Naive thymus-derived CD4-positive, alpha-beta T cell (primary cell): Measurements from ENCODE around the gene NPAS3. TPM values are rescaled to one million over a fixed set of nuclear protein-coding genes. Genes with fewer than 3 reads are reported as not detected.

Experiments used
- ATAC-seq: fragments of 150-1000 bp; cut with Tn5 transposase; 2 replicates; pipeline ENCODE4 v1.10.0; 2021; ENCODE audit warnings: mild to moderate bottlenecking, moderate library complexity
- CTCF ChIA-PET: fragments of 350-600 bp; sonication (Branson Sonifier 250); formaldehyde crosslinking; loops from one replicate; lab custom pipeline; 2021; ENCODE audit warnings: antibody characterized with exemption; lab: Charles Lee
- POLR2A ChIA-PET: fragments of 350-600 bp; sonication (Branson Sonifier 250); formaldehyde crosslinking; loops from one replicate; lab custom pipeline; 2021; ENCODE audit warnings: antibody characterized with exemption, inconsistent platforms; lab: Charles Lee
- DNase-seq, 9 donors: peaks; one replicate each; pipeline versions ENCODE4 v3.0.0 to v3.0.0-alpha.2; 2020 to 2022; ENCODE audit warnings: mixed read lengths in 1 of 9
- H3K27ac ChIP-seq: one replicate; pipeline ENCODE4 v1.7.0; 2013; ENCODE audit warnings: mild to moderate bottlenecking, low read depth, low read length, moderate library complexity
- H3K27me3 ChIP-seq, 2 donors: one replicate each; pipeline ENCODE4 v1.7.0; 2013; ENCODE audit warnings: low read length in 2 of 2, mild to moderate bottlenecking in 2 of 2, moderate library complexity in 2 of 2; ENCODE audit not compliant: control insufficient read depth in 2 of 2, insufficient read depth in 2 of 2
- H3K36me3 ChIP-seq, 3 experiments: 1 replicate in 2 of 3; 2 replicates in 1 of 3; pipeline ENCODE4 v1.7.0; 2013; ENCODE audit warnings: low read length in 3 of 3, mild to moderate bottlenecking in 3 of 3, moderate library complexity in 1 of 3; ENCODE audit not compliant: insufficient read depth in 3 of 3, control insufficient read depth in 2 of 3
- H3K4me1 ChIP-seq, 2 donors: one replicate each; pipeline ENCODE4 v1.7.0; 2013; ENCODE audit warnings: low read length in 2 of 2, mild to moderate bottlenecking in 2 of 2, moderate library complexity in 1 of 2; ENCODE audit not compliant: control insufficient read depth in 2 of 2, insufficient read depth in 2 of 2
- H3K4me3 ChIP-seq: 2 replicates; pipeline ENCODE4 v1.7.0; 2013; ENCODE audit warnings: mild to moderate bottlenecking, low read length
- H3K9me3 ChIP-seq, 3 experiments: 1 replicate in 2 of 3; 2 replicates in 1 of 3; pipeline ENCODE4 v1.7.0; 2013; ENCODE audit warnings: low read length in 3 of 3; ENCODE audit not compliant: control insufficient read depth in 2 of 3
- H3K27ac Mint-ChIP-seq, 9 donors: one replicate each; pipeline ENCODE4 v1.8.0; 2020 to 2022; ENCODE audit warnings: mixed read lengths in 9 of 9, mild to moderate bottlenecking in 8 of 9, moderate library complexity in 5 of 9, inconsistent platforms in 2 of 9
- H3K27me3 Mint-ChIP-seq, 5 donors: one replicate each; pipeline ENCODE4 v1.8.0; 2021 to 2022; ENCODE audit warnings: mixed read lengths in 5 of 5, mild to moderate bottlenecking in 1 of 5
- H3K36me3 Mint-ChIP-seq, 5 donors: one replicate each; pipeline ENCODE4 v1.8.0; 2020 to 2022; ENCODE audit warnings: mixed read lengths in 5 of 5, mild to moderate bottlenecking in 3 of 5, inconsistent platforms in 1 of 5
- H3K4me1 Mint-ChIP-seq, 7 donors: one replicate each; pipeline ENCODE4 v1.8.0; 2020 to 2022; ENCODE audit warnings: mixed read lengths in 7 of 7, mild to moderate bottlenecking in 3 of 7, inconsistent platforms in 1 of 7
- H3K4me3 Mint-ChIP-seq, 10 donors: one replicate each; pipeline ENCODE4 v1.8.0; 2020 to 2022; ENCODE audit warnings: mild to moderate bottlenecking in 10 of 10, mixed read lengths in 10 of 10, moderate library complexity in 6 of 10, inconsistent platforms in 2 of 10
- H3K9me3 Mint-ChIP-seq, 11 donors: one replicate each; pipeline ENCODE4 v1.8.0; 2020 to 2022; ENCODE audit warnings: mixed read lengths in 11 of 11, mild to moderate bottlenecking in 4 of 11, inconsistent platforms in 1 of 11, moderate library complexity in 1 of 11
- intact Hi-C, 2 donors: fragments of 100-400 bp; cut with micrococcal nuclease; formaldehyde crosslinking; loops; one replicate each; pipeline ENCODE4 v1.15.1; 2023
- polyA plus RNA-seq, 2 donors: library from polyadenylated mRNA; unstranded; fragments of 300-500 nt; fragmentation: Illumina TruSeq; gene quantifications; one replicate each; pipeline ENCODE4 v1.2.3, GENCODE V29; 2021
- total RNA-seq, 6 experiments: library from RNA in 5 of 6; stranded (reverse) in 5 of 6; gene quantifications; 1 replicate in 5 of 6; 2 replicates in 1 of 6; pipeline ENCODE4 v1.2.3 and lab custom pipeline; 2021 to 2026

The NPAS3 gene
- total and polyA plus RNA-seq, 7 experiments from 2014 or later = not detected

DNA sequence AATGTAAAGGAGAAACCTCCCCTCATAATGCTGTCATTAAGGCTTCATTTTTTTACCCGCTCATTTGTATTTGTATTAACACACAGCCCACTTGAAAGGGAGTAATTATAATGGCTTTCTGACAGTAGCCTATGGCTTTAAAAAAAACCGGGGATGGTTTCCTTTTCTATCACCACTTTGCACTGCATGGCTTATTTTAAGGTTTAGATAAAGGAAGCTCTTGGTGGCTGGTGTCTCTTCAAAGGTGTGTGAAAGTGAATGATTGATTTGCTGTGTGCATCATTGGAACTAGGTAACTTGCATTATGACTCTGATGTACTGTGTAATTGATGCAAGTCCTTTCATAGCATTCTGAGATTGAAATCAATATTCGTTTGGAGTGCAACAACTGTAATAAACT, 80.7 kb downstream of the NPAS3 start:
- Mint-ChIP-seq H3K27ac (no peak overlapping the region), H3K4me3 (no peak overlapping the region), H3K4me1 (no peaks in the 10 kb centered on the region), H3K36me3 (no peaks in the 10 kb centered on the region), H3K9me3 (peaks cover 0 to 15% (median 2%) of the 10 kb centered on the region in 11 donors), H3K27me3 (peaks cover 0 to 16% (median 0%) of the 10 kb centered on the region in 5 donors)
- H3K27me3 ChIP-seq = no peaks in the 10 kb centered on the region
- H3K27ac ChIP-seq = no peak overlapping the region
- H3K4me3 ChIP-seq = no peak overlapping the region
- ATAC-seq (no peak), DNase-seq (no peak)
- H3K4me1 ChIP-seq = no peaks in the 10 kb centered on the region
- intact Hi-C loops = no loop called here
- POLR2A ChIA-PET = no interaction called here
- H3K36me3 ChIP-seq = no peaks in the 10 kb centered on the region
- no peaks in the 10 kb centered on the region for H3K9me3 ChIP-seq
- CTCF ChIA-PET = no interaction called here

DNA sequence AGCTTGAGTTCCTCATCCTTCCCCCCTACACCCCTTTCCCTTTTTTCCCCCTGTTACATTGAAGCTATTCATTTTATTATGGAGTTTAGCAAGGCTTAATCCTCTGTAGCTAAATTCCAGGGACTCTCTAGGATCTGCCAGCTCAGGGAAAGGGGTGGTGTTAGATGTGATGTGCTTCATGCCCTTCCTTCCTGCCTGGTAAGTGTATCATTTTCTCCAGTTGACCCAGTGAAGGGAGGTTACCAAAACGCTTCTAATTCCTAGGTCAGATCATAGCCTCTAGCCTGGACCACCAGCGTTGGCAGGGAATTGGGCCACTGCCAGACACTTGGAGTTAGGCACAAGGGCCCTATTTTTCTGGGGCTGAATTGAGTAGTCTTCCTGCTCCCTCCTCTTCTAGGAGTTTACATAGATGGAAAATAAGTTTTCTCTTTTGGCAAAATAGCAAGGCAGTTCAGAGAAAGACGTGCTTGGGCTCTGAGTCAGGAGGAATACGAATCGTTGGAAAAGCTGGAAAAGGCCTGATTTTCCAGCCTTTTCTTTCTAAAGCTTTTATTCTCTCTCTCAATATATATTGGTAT, 88.3 kb downstream of the NPAS3 start:
- Mint-ChIP-seq H3K4me1 (no peaks in the 10 kb centered on the region), H3K4me3 (no peak overlapping the region), H3K36me3 (peaks cover 0 to 4% (median 0%) of the 10 kb centered on the region in 5 donors), H3K9me3 (peaks cover 1 to 11% (median 5%) of the 10 kb centered on the region in 11 donors), H3K27ac (no peak overlapping the region), H3K27me3 (no peaks in the 10 kb centered on the region)
- POLR2A ChIA-PET = no interaction called here
- ATAC-seq (no peak), DNase-seq (no peak)
- H3K4me3 ChIP-seq = no peak overlapping the region
- H3K4me1 ChIP-seq = no peaks in the 10 kb centered on the region
- no peak overlapping the region for H3K27ac ChIP-seq
- no peaks in the 10 kb centered on the region for H3K36me3 ChIP-seq
- no peaks in the 10 kb centered on the region for H3K27me3 ChIP-seq
- intact Hi-C loops = no loop called here
- H3K9me3 ChIP-seq = no peaks in the 10 kb centered on the region
- CTCF ChIA-PET = no interaction called here

DNA sequence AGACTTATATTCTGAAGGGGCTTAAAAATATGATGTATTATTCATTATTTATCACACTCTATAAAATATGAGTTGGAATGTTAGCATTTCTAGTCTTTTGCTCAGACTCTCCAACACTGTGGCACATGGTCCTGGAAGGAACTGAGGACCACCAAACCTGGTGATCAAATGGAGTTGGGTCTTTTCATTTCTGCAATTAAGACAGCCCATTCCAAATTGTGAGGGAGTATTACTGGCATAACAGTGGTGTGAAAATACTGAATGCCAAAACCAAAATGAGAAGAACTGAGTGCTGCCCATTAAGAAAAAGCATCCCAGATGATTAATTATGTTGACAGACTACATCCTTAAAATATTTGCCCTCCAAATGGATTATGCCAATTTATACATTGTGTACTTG, 90.8 kb downstream of the NPAS3 start:
- POLR2A ChIA-PET = no interaction called here
- no peaks in the 10 kb centered on the region for H3K4me1 Mint-ChIP-seq

DNA sequence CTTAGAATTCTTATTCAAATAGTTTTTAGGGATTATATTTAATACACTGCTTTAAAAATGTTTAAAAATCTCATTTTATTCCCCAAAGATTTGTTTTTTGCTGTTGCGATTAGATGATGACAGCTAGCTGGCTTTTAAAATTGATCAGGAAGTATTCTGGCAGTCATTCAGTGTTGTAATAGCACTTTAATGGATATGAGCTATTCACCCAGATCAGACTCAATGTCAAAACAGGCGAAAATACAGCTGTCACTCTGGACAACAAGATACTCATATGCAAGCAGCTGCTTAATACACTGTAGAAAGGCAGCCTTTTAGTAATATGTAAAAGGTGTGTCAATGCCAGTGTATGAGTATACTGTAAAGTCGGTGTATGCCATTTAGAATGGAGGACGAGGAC, 91.7 kb downstream of the NPAS3 start:
- ATAC-seq (no peak), DNase-seq (no peak)
- no peak overlapping the region for H3K4me3 Mint-ChIP-seq
- CTCF ChIA-PET = no interaction called here
- no peaks in the 10 kb centered on the region for H3K9me3 ChIP-seq
- H3K4me1 Mint-ChIP-seq = no peaks in the 10 kb centered on the region
- no peaks in the 10 kb centered on the region for H3K36me3 ChIP-seq
- no peak overlapping the region for H3K4me3 ChIP-seq
- peaks cover 0 to 2% (median 0%) of the 10 kb centered on the region in 5 donors for H3K27me3 Mint-ChIP-seq
- POLR2A ChIA-PET = no interaction called here
- H3K36me3 Mint-ChIP-seq = peaks cover 0 to 4% (median 0%) of the 10 kb centered on the region in 5 donors
- H3K27ac ChIP-seq = no peak overlapping the region
- no peak overlapping the region for H3K27ac Mint-ChIP-seq
- no peaks in the 10 kb centered on the region for H3K27me3 ChIP-seq
- no peaks in the 10 kb centered on the region for H3K4me1 ChIP-seq
- intact Hi-C loops = no loop called here
- peaks cover 0 to 9% (median 4%) of the 10 kb centered on the region in 11 donors for H3K9me3 Mint-ChIP-seq

More for the DNA sequence above, 90.8 kb downstream of the NPAS3 start:
- no peak for DNase-seq
- Mint-ChIP-seq H3K27me3 (no peaks in the 10 kb centered on the region), H3K36me3 (peaks cover 0 to 4% (median 0%) of the 10 kb centered on the region in 5 donors), H3K4me3 (no peak overlapping the region), H3K9me3 (peaks cover 0 to 9% (median 4%) of the 10 kb centered on the region in 11 donors), H3K27ac (no peak overlapping the region)
- no peaks in the 10 kb centered on the region for H3K36me3 ChIP-seq
- H3K4me1 ChIP-seq = no peaks in the 10 kb centered on the region
- H3K27me3 ChIP-seq = no peaks in the 10 kb centered on the region
- H3K4me3 ChIP-seq = no peak overlapping the region
- CTCF ChIA-PET = no interaction called here
- intact Hi-C loops = no loop called here
- no peaks in the 10 kb centered on the region for H3K9me3 ChIP-seq
- no peak overlapping the region for H3K27ac ChIP-seq
- ATAC-seq = no peak

DNA sequence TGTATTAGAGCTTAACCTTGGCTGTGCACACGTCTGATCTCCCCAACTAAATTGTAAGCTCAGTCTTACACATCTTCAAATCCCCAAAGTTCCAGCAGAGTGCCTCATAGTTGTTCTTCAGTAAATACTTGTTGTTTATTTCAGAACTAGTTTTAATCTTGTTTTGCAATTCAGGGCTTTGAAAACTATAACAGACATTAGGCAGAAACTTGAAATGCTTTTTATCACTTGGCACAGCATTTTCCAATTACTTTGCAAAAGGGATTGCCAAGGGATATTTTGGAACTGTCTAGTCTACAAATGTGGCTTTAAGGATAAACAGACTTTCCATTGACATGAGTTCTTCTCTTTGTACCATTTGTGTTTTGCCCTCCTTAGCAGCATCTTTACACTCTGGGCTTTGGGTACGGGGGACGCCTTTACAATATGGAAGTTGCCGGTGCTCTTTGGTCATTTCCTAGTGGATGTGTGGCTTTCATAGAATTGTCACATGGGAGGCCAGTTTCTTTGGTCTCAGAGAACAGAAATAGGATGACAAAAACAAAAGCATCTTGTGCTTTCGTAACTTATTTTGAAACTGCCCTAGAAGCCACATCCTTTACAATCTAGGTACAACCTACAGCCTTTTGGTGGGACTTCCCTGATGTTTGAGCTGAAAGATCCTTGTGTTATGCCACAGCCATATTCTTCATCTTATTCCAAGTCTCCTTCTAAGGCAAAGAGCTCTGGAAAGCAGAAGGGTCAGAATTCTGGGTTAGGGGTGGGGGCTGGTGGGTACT, 96.9 kb downstream of the NPAS3 start:
- no peaks in the 10 kb centered on the region for H3K4me1 ChIP-seq
- ChIA-PET CTCF (no interaction called here), POLR2A (no interaction called here)
- intact Hi-C loops = no loop called here
- no peak overlapping the region for H3K27ac Mint-ChIP-seq
- H3K27me3 ChIP-seq = no peaks in the 10 kb centered on the region
- H3K36me3 Mint-ChIP-seq = no peaks in the 10 kb centered on the region
- H3K27me3 Mint-ChIP-seq = peaks cover 0 to 5% (median 0%) of the 10 kb centered on the region in 5 donors
- no peak overlapping the region for H3K27ac ChIP-seq
- no peak overlapping the region for H3K4me3 Mint-ChIP-seq
- H3K36me3 ChIP-seq = no peaks in the 10 kb centered on the region
- H3K9me3 ChIP-seq = no peaks in the 10 kb centered on the region
- DNase-seq (no peak), ATAC-seq (no peak)
- H3K9me3 Mint-ChIP-seq = peaks cover 0 to 6% (median 0%) of the 10 kb centered on the region in 11 donors
- no peak overlapping the region for H3K4me3 ChIP-seq
- no peaks in the 10 kb centered on the region for H3K4me1 Mint-ChIP-seq

DNA sequence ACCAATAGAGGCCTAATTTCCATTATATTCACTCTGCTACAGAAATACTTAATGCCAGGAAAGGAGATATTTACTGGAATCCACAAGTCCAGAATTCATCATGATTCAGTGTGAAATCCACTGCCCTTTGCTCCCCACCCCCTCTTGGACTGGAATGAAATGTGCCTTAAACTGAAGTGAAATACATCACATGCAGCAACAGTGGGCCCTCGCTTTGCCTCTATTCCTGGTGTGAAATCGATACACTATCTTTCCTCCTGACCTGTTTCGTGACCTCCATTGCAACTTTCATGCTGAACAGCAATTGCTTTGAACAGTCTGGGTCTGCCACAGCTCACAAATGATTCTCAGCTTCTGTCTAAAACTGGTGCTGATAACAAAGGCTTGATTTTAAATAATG, 100.6 kb downstream of the NPAS3 start:
- H3K4me3 Mint-ChIP-seq = no peak overlapping the region
- ChIA-PET POLR2A (no interaction called here), CTCF (no interaction called here)
- H3K27ac Mint-ChIP-seq = no peak overlapping the region
- H3K9me3 Mint-ChIP-seq = peaks cover 0 to 21% (median 6%) of the 10 kb centered on the region in 11 donors
- Histone ChIP-seq H3K4me3 (no peak overlapping the region), H3K36me3 (no peaks in the 10 kb centered on the region), H3K27me3 (no peaks in the 10 kb centered on the region), H3K27ac (no peak overlapping the region), H3K4me1 (no peaks in the 10 kb centered on the region), H3K9me3 (no peaks in the 10 kb centered on the region)
- peaks cover 0 to 5% (median 0%) of the 10 kb centered on the region in 5 donors for H3K27me3 Mint-ChIP-seq
- intact Hi-C loops = no loop called here
- ATAC-seq (no peak), DNase-seq (no peak)
- H3K36me3 Mint-ChIP-seq = no peaks in the 10 kb centered on the region
- H3K4me1 Mint-ChIP-seq = no peaks in the 10 kb centered on the region
